GM23338 (cell line): ENCODE data around the gene IKBKE. TPM values are rescaled to one million over a fixed set of nuclear protein-coding genes. Genes with fewer than 3 reads are reported as not detected.

Experiments
- ATAC-seq: fragments of 200-7000 bp; cut with Tn5 transposase; 3 replicates; pipeline ENCODE4 v1.9.1; 2020
- DNase-seq: peaks from one replicate; pipeline ENCODE4 v3.0.0-alpha.2; 2015; ENCODE audit warnings: low spot score
- H2AFZ ChIP-seq: fragments of 200-600 bp; sonication (generic); 2 replicates; pipeline ENCODE4 v1.8.0; 2016; ENCODE audit warnings: antibody characterized with exemption, mild to moderate bottlenecking, moderate library complexity
- H3F3A ChIP-seq: fragments of 200-600 bp; sonication (generic); replicated peaks from 2 replicates; pipeline ENCODE4 v1.8.0; 2017; ENCODE audit warnings: antibody characterized with exemption, mixed run types, low read depth
- H3K27ac ChIP-seq: fragments of 200-600 bp; sonication (generic); 2 replicates; pipeline ENCODE4 v1.6.1; 2016; ENCODE audit warnings: low read depth
- H3K27me3 ChIP-seq: fragments of 200-600 bp; sonication (generic); 2 replicates; pipeline ENCODE4 v1.8.0; 2016; ENCODE audit warnings: mild to moderate bottlenecking, mixed run types, moderate library complexity; ENCODE audit not compliant: insufficient read depth
- H3K36me3 ChIP-seq: fragments of 200-600 bp; sonication (generic); 2 replicates; pipeline ENCODE4 v1.8.0; 2016; ENCODE audit warnings: mild to moderate bottlenecking; ENCODE audit not compliant: insufficient read depth
- H3K4me1 ChIP-seq: fragments of 200-600 bp; sonication (generic); 2 replicates; pipeline ENCODE4 v1.8.0; 2016; ENCODE audit warnings: mild to moderate bottlenecking, moderate library complexity; ENCODE audit not compliant: insufficient read depth
- H3K4me2 ChIP-seq: fragments of 200-600 bp; sonication (generic); 2 replicates; pipeline ENCODE4 v1.7.1; 2017; ENCODE audit warnings: mixed run types
- H3K4me3 ChIP-seq: fragments of 200-600 bp; sonication (generic); 2 replicates; pipeline ENCODE4 v1.6.1; 2016; ENCODE audit warnings: mixed run types
- H3K79me2 ChIP-seq: fragments of 200-600 bp; sonication (generic); replicated peaks from 2 replicates; pipeline ENCODE4 v1.8.0; 2017; ENCODE audit warnings: mild to moderate bottlenecking; ENCODE audit not compliant: insufficient read depth
- H3K9me2 ChIP-seq: fragments of 200-600 bp; sonication (generic); 2 replicates; pipeline ENCODE4 v1.8.0; 2017; ENCODE audit not compliant: insufficient read depth
- H4K20me1 ChIP-seq: fragments of 200-600 bp; sonication (generic); replicated peaks from 2 replicates; pipeline ENCODE4 v1.8.0; 2017; ENCODE audit warnings: mild to moderate bottlenecking; ENCODE audit not compliant: insufficient read depth
- H3K27ac Mint-ChIP-seq: 2 replicates; pipeline ENCODE4 v1.8.0; 2020; ENCODE audit warnings: inconsistent platforms, mild to moderate bottlenecking, moderate library complexity, mixed read lengths
- H3K27me3 Mint-ChIP-seq: 3 replicates; pipeline ENCODE4 v1.8.0; 2022; ENCODE audit warnings: low read depth, mild to moderate bottlenecking, moderate library complexity, mixed read lengths, inconsistent platforms; ENCODE audit not compliant: insufficient read depth, poor library complexity
- H3K36me3 Mint-ChIP-seq: 3 replicates; pipeline ENCODE4 v1.8.0; 2021; ENCODE audit warnings: low read depth, mild to moderate bottlenecking, inconsistent platforms, moderate library complexity, mixed read lengths
- H3K4me1 Mint-ChIP-seq: 3 replicates; pipeline ENCODE4 v1.8.0; 2020; ENCODE audit warnings: mild to moderate bottlenecking, inconsistent platforms, mixed read lengths
- H3K4me3 Mint-ChIP-seq: 3 replicates; pipeline ENCODE4 v1.8.0; 2021; ENCODE audit warnings: moderate library complexity, mild to moderate bottlenecking, inconsistent platforms, mixed read lengths
- H3K9me3 Mint-ChIP-seq: 3 replicates; pipeline ENCODE4 v1.8.0; 2020; ENCODE audit warnings: moderate library complexity, mild to moderate bottlenecking, inconsistent platforms, mixed read lengths
- ETS1 ChIP-seq: IDR thresholded peaks from 2 replicates; pipeline ENCODE4 v1.6.1; 2016; ENCODE audit warnings: antibody characterized with exemption
- EZH2phosphoT487 ChIP-seq: fragments of 200-600 bp; sonication (generic); IDR thresholded peaks from one replicate; pipeline ENCODE4 v1.8.1; 2018; ENCODE audit warnings: antibody characterized with exemption; ENCODE audit not compliant: unreplicated experiment
- POLR2AphosphoS5 ChIP-seq: IDR thresholded peaks from 2 replicates; pipeline ENCODE4 v1.6.1; 2016; ENCODE audit warnings: antibody characterized with exemption, low read depth
- REST ChIP-seq: IDR thresholded peaks from one replicate; pipeline ENCODE4 v1.6.1; 2018; ENCODE audit warnings: antibody characterized with exemption; ENCODE audit not compliant: unreplicated experiment
- ZNF114 ChIP-seq: fragments of 250-450 bp; sonication (Bioruptor Pico); IDR thresholded peaks from 2 replicates; pipeline ENCODE4 v1.5.0; 2020; ENCODE audit warnings: mild to moderate bottlenecking, moderate library complexity
- ZNF462 ChIP-seq: fragments of 250-450 bp; sonication (Bioruptor Pico); IDR thresholded peaks from 2 replicates; pipeline ENCODE4 v1.5.0; 2020; ENCODE audit warnings: mild to moderate bottlenecking, moderate library complexity
- polyA plus RNA-seq: library from polyadenylated mRNA; unstranded; fragments of >200 nt; fragmentation: Nextera tagmentation; extraction: Ambion mirVana; gene quantifications from 2 replicates; pipeline ENCODE4 v1.2.1, GENCODE V29; 2016
- total RNA-seq: library from RNA; depleted of rRNA; stranded (reverse); fragments of >200 nt; shearing (Covaris generic); gene quantifications from 2 replicates; pipeline ENCODE4 v1.2.3, GENCODE V29; 2014
- TF ChIP-seq, protein P1 (sequence below), 2 experiments: fragments of 200-600 bp in 1 of 2; sonication (generic) in 1 of 2; conservative IDR thresholded peaks; 2 replicates each; pipeline versions ENCODE4 v1.5.1 to v1.6.1; 2016 to 2017; ENCODE audit warnings: antibody characterized with exemption in 2 of 2, low read depth in 2 of 2, mild to moderate bottlenecking in 2 of 2, moderate library complexity in 1 of 2

IKBKE gene
- total and polyA plus RNA-seq, 2 experiments from 2014 or later = 4.8 to 11.1 TPM

GRCh38 chr1:206538086-206538770, 68.0 kb downstream of the IKBKE start (continued):
- TF ChIP-seq, protein P1, sequence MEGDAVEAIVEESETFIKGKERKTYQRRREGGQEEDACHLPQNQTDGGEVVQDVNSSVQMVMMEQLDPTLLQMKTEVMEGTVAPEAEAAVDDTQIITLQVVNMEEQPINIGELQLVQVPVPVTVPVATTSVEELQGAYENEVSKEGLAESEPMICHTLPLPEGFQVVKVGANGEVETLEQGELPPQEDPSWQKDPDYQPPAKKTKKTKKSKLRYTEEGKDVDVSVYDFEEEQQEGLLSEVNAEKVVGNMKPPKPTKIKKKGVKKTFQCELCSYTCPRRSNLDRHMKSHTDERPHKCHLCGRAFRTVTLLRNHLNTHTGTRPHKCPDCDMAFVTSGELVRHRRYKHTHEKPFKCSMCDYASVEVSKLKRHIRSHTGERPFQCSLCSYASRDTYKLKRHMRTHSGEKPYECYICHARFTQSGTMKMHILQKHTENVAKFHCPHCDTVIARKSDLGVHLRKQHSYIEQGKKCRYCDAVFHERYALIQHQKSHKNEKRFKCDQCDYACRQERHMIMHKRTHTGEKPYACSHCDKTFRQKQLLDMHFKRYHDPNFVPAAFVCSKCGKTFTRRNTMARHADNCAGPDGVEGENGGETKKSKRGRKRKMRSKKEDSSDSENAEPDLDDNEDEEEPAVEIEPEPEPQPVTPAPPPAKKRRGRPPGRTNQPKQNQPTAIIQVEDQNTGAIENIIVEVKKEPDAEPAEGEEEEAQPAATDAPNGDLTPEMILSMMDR (conservative IDR thresholded peaks at IDR 0.05; ENCODE audit: low read depth in 2 of 2) = no peak
- TF ChIP-seq ETS1 = no peak

- Histone ChIP-seq H3K4me1 (peaks cover 3% of the 10 kb centered on the region; the same call in 1 of the 2 replicates), H2AFZ (no peak overlapping the region), H3F3A (no peaks in the 10 kb centered on the region), H3K79me2 (no peaks in the 10 kb centered on the region), H3K36me3 (no peaks in the 10 kb centered on the region), H3K9me2 (no peaks in the 10 kb centered on the region), H3K27me3 (no peaks in the 10 kb centered on the region), H3K4me3 (no peak overlapping the region), H3K4me2 (no peak overlapping the region), H4K20me1 (no peaks in the 10 kb centered on the region), H3K27ac (no peak overlapping the region)
- no peak overlapping the region for H3K27ac Mint-ChIP-seq
- DNase-seq (no peak), ATAC-seq (no peak)
- H3K4me3 Mint-ChIP-seq = no peak overlapping the region
- no peaks in the 10 kb centered on the region for H3K9me3 Mint-ChIP-seq
- H3K4me1 Mint-ChIP-seq = peaks cover 10% of the 10 kb centered on the region
- no peaks in the 10 kb centered on the region for H3K36me3 Mint-ChIP-seq
- H3K27me3 Mint-ChIP-seq = peaks cover 6% of the 10 kb centered on the region
- TF ChIP-seq EZH2phosphoT487 (no peak), ZNF462 (CRISPR knock-in tag) (no peak), REST (no peak), POLR2AphosphoS5 (no peak), ZNF114 (CRISPR knock-in tag) (no peak)
- TF ChIP-seq, protein P1 (conservative IDR thresholded peaks at IDR 0.05; ENCODE audit: low read depth in 2 of 2) = no peak
Observed at GRCh38 chr1:206538901-206539640, 68.8 kb downstream of the IKBKE start.
